Right ventricle myocardium superior (tissue), 1 donor: ENCODE results near the gene FA2H. TPM values are rescaled to one million over a fixed set of nuclear protein-coding genes. Genes with fewer than 3 reads are reported as not detected.
"Not testable (repeated sequence)": the region's sequence is repeated elsewhere in the genome, so short reads cannot be mapped to it uniquely, and the experiment has no call there.

Source experiments
- ATAC-seq: fragments of 200-7000 bp; cut with Tn5 transposase; one replicate; pipeline ENCODE4 v1.9.1; 2020; ENCODE audit warnings: mild to moderate bottlenecking; ENCODE audit not compliant: poor library complexity
- DNase-seq: peaks from one replicate; pipeline ENCODE4 v3.0.0-alpha.2; 2020
- intact Hi-C: fragments of 100-400 bp; cut with DNase I; formaldehyde crosslinking; loops from one replicate; pipeline ENCODE4 v1.11.2; 2022
- total RNA-seq: library from RNA; stranded (reverse); fragmentation: NEBNext Ultra II Directional; extraction: Animal tissue kit (Norgen Biotek cat#: 25700); gene quantifications from one replicate; pipeline ENCODE4 v1.2.1, GENCODE V29; 2021
- donor health status: DM: no; HTN: yes; CAD: no; lungs with severe emphysema.

FA2H gene
- total RNA-seq, 1 donor from 2014 or later, result 0.16 TPM

DNA sequence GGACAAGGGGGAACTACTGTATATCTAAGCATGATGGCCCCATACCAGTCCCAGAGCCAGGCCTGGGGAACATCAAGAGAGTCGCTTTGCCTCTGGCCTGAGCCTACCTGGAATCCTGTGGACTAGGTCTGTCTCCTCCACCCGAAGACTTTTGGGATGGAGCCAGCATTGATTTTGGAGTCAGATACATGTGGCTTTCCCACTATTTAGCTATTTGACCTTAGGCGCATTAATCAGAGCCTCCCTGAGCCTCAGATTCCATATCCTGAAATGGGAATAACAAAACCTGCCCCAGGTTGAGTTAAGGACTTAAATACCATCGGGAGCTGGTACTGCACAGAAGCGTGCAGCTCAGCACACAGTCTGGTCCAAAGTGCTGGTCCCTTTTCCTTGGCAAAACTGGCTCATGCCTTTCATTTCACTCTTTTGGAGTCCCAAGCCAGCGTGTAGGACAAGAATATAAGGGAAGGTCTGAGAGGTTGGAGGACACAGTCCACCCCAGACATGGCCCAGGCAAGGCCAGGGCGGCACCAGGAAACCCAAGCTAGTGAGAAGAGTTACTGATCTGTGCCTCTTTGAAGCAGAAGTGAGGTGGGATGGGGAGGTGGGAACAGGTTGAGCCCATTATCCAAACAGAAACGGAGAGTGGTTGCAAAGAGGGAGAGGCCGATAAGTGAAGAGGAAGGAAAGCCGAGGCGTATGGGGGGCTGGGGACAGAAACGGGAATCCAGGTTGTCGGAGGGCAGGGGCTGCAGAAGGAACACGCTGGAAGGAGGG, 986 bp downstream of the FA2H start:
- ATAC-seq (no peak), DNase-seq (no peak)
- intact Hi-C loops, result no loop called here

DNA sequence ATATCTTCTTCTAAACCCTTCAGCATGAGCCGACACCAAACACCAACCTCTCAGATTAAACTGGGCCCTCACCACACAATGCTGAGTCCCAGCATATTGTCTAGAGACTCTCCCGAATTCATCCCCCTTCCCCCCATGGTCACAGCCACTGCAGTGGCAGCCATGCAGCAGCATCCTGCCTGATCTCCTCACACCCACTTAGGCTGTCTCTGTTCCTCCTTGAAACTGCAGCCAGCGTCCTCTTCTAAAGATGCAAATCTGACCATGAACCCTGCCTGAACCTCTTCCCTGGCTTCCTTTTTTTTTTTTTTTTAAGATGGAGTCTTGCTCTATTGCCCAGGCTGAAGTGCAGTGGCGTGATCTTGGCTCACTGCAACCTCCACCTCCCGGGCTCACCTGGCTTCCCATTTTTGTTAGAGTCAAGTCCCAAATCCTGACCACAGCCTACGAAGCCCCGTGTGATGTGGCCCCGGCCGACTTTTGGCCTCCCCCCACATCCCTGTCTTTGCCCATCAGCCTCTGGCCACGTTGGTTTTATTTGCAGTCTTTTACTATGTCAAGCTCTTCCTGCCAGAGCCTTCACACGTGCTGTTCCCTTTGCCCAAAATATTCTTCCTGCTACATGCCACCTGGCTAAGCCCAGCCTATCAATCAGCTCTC, 2.8 kb downstream of the FA2H start:
- ATAC-seq (no peak), DNase-seq (no peak)
- intact Hi-C loops, result no loop called here

- ATAC-seq, result no peak
- no peak for DNase-seq
- intact Hi-C loops, result no loop called here
These were observed 3.6 kb downstream of the FA2H start for GRCh38 chr16:74770831-74771526.

GRCh38 chr16:74769586-74770190, 4.9 kb downstream of the FA2H start:
- intact Hi-C loops, result no loop called here
- no peak for DNase-seq
- no peak for ATAC-seq

GRCh38 chr16:74768239-74768638, 6.4 kb downstream of the FA2H start:
- ATAC-seq (no peak), DNase-seq (no peak)
- intact Hi-C loops, result no loop called here

DNA sequence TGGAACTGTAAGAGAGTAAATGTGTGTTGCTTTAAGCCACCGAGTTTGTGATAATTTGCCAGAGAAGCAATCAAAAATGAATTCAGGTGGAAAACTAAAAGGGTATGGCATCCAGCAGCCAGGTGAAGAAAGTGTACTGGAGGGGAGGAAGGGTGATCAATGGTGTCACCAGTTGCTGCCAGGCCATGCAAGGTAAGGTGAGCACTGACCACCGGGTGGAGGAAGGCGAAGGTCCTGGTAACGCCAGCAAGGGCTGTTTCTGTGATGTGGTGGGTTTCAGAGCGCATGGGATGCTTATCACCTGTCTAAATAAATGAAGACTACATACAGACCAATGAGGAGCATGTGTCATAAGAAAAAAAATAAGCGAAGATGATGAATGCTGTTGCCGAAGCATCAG, 6.9 kb downstream of the FA2H start:
- DNase-seq (no peak), ATAC-seq (no peak)
- intact Hi-C loops, result no loop called here

GRCh38 chr16:74766729-74767128, 7.9 kb downstream of the FA2H start:
- DNase-seq, result no peak
- intact Hi-C loops, result no loop called here
- no peak for ATAC-seq

- intact Hi-C loops, ATAC-seq, DNase-seq: not testable (repeated sequence)
These were observed 10.4 kb downstream of the FA2H start for GRCh38 chr16:74764184-74764583.

- intact Hi-C loops, result no loop called here
- ATAC-seq, result no peak
These were observed 13.0 kb downstream of the FA2H start for GRCh38 chr16:74761665-74762064.

GRCh38 chr16:74760007-74760767, 14.4 kb downstream of the FA2H start:
- DNase-seq, result no peak
- intact Hi-C loops, result no loop called here
- ATAC-seq, result no peak

More at GRCh38 chr16:74761665-74762064, 13.0 kb downstream of the FA2H start:
- DNase-seq, result no peak

DNA sequence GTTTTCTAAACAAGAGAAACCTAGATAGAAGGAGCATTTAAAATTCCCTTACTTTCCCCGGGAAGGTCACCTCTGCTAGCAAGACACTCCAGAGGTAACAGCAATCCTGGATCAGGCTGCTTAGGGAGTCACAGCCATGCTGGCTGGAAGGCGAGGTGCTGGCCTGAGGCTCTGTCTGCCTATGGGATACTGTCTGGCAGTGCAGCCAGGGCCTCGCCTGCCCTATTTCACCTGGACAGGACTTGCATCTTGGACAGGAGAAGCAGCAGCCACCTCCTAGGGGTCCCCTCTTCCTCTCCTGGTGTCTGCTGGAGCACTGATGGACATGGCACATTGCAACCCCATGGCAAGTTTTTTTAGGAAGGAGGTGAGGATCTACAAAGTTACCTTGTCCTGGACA, 15.1 kb downstream of the FA2H start:
- intact Hi-C loops, result no loop called here
- DNase-seq (no peak), ATAC-seq (no peak)

GRCh38 chr16:74758801-74759200, 15.8 kb downstream of the FA2H start:
- no peak for ATAC-seq
- intact Hi-C loops, result no loop called here

DNA sequence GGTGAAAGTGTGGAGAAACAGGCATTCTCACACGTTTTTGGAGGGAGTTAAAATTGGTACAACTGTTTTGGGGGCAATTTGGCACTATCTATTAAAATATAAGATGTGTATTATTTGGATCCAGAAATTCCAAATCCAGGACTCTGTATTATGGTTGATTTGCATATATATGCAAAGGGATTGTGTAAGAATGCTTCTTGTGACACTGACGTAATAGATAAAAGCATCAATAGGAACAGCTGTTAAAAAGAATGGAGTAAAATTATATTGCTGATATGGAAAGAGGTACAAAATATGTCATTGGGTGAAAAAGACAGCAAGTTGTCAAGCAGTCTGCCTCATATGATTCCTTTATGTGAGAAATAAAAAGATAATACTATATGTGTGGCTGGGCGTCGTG, 17.3 kb downstream of the FA2H start:
- intact Hi-C loops, result no loop called here
- ATAC-seq, result no peak
- DNase-seq, result no peak

More at GRCh38 chr16:74758801-74759200, 15.8 kb downstream of the FA2H start:
- DNase-seq, result no peak

DNA sequence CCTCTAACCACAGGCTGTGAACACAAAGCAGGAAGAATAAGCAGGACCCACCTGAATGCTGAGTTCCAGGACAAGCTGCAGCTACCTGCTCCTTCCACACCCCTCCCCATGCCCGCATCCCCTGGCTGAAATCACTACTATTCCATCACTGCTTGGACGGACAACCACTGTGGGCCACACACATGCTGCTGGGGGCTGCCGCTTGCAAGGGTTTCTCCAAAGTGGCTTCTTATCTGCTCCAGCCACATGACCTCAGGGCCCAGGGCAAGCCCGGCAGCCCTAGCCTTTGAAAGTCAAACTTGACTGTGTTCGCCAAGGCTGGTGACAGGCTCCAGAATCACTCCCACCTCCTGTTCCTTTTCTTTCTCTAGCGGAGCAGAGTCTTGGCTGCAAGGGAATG, 18.4 kb downstream of the FA2H start:
- DNase-seq, result no peak
- intact Hi-C loops, result no loop called here
- ATAC-seq, result no peak

GRCh38 chr16:74753180-74753579, 21.4 kb downstream of the FA2H start:
- ATAC-seq, result no peak
- intact Hi-C loops, result no loop called here

DNA sequence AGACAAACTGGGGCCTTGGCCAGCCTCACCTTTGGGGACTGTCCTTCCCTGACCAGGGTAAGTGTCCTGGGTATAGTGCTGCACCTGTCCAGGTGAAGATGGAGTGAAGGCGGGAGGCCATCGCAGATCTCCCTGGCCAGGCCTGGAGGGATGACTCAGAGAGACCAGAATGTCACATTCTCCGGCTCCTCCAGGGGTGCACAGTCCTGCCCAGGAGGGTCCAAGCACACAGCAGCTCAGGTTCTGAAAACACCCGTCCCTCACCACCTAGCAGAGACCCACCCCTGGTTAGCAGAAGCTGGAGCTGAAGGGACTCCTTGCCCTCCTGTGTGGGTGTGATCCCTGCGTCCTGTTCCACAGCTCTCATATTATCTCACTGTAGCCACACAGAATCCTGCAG, 21.9 kb downstream of the FA2H start:
- no peak for DNase-seq
- ATAC-seq, result no peak
- intact Hi-C loops, result no loop called here

More at GRCh38 chr16:74753180-74753579, 21.4 kb downstream of the FA2H start:
- DNase-seq, result no peak

GRCh38 chr16:74752258-74752657, 22.4 kb downstream of the FA2H start:
- DNase-seq (no peak), ATAC-seq (no peak)
- intact Hi-C loops, result no loop called here

GRCh38 chr16:74751658-74752057, 23.0 kb downstream of the FA2H start:
- intact Hi-C loops, result no loop called here
- ATAC-seq (no peak), DNase-seq (no peak)
